IPS-18a (cell line): Measurements from ENCODE around the gene PPM1N.

Experiments
- H3K27ac ChIP-seq: one replicate; pipeline ENCODE4 v1.5.1; 2013; ENCODE audit warnings: low read length
- H3K27me3 ChIP-seq: one replicate; pipeline ENCODE4 v1.6.1; 2013; ENCODE audit warnings: mild to moderate bottlenecking, low read length; ENCODE audit not compliant: control insufficient read depth, insufficient read depth
- H3K36me3 ChIP-seq: one replicate; pipeline ENCODE4 v1.6.1; 2013; ENCODE audit warnings: low read depth, low read length; ENCODE audit not compliant: control insufficient read depth
- H3K4me1 ChIP-seq: one replicate; pipeline ENCODE4 v1.6.1; 2013; ENCODE audit warnings: low read depth, low read length; ENCODE audit not compliant: control insufficient read depth
- H3K4me3 ChIP-seq: one replicate; pipeline ENCODE4 v1.5.1; 2013; ENCODE audit warnings: low read length
- H3K9ac ChIP-seq: one replicate; pipeline ENCODE4 v1.6.1; 2013; ENCODE audit warnings: mild to moderate bottlenecking, low read length, moderate library complexity
- H3K9me3 ChIP-seq: one replicate; pipeline ENCODE4 v1.6.1; 2013; ENCODE audit warnings: low read depth, low read length; ENCODE audit not compliant: control insufficient read depth

The PPM1N gene

GRCh38 chr19:45495178-45495577 lies 3.1 kb upstream of the PPM1N start:
- Histone ChIP-seq H3K4me1 (peaks cover 19% of the 10 kb centered on the region), H3K36me3 (no peaks in the 10 kb centered on the region), H3K27me3 (peaks cover 38% of the 10 kb centered on the region), H3K9me3 (no peaks in the 10 kb centered on the region), H3K27ac (no peak overlapping the region), H3K9ac (no peak overlapping the region), H3K4me3 (no peak overlapping the region)

- Histone ChIP-seq H3K4me1 (peaks cover 26% of the 10 kb centered on the region), H3K9me3 (no peaks in the 10 kb centered on the region), H3K9ac (peak overlapping the region; percentile 28), H3K27me3 (peaks cover 42% of the 10 kb centered on the region), H3K36me3 (no peaks in the 10 kb centered on the region), H3K4me3 (peak overlapping the region; percentile 75), H3K27ac (no peak overlapping the region)
These were observed 1.8 kb upstream of the PPM1N start for GRCh38 chr19:45496349-45496953.

- no peak overlapping the region for H3K27ac ChIP-seq
- no peaks in the 10 kb centered on the region for H3K9me3 ChIP-seq
- peak overlapping the region; percentile 46 for H3K4me3 ChIP-seq
- peaks cover 42% of the 10 kb centered on the region for H3K27me3 ChIP-seq
- no peak overlapping the region for H3K9ac ChIP-seq
- peaks cover 34% of the 10 kb centered on the region for H3K4me1 ChIP-seq
- no peaks in the 10 kb centered on the region for H3K36me3 ChIP-seq
These were observed 452 bp upstream of the PPM1N start for GRCh38 chr19:45497791-45498190.

- Histone ChIP-seq H3K9me3 (no peaks in the 10 kb centered on the region), H3K36me3 (no peaks in the 10 kb centered on the region), H3K9ac (peak overlapping the region; percentile 31), H3K4me3 (peak overlapping the region; percentile 46), H3K4me1 (peaks cover 29% of the 10 kb centered on the region), H3K27me3 (peaks cover 42% of the 10 kb centered on the region), H3K27ac (no peak overlapping the region)
These were observed 1.2 kb downstream of the PPM1N start for GRCh38 chr19:45499196-45500180.

DNA sequence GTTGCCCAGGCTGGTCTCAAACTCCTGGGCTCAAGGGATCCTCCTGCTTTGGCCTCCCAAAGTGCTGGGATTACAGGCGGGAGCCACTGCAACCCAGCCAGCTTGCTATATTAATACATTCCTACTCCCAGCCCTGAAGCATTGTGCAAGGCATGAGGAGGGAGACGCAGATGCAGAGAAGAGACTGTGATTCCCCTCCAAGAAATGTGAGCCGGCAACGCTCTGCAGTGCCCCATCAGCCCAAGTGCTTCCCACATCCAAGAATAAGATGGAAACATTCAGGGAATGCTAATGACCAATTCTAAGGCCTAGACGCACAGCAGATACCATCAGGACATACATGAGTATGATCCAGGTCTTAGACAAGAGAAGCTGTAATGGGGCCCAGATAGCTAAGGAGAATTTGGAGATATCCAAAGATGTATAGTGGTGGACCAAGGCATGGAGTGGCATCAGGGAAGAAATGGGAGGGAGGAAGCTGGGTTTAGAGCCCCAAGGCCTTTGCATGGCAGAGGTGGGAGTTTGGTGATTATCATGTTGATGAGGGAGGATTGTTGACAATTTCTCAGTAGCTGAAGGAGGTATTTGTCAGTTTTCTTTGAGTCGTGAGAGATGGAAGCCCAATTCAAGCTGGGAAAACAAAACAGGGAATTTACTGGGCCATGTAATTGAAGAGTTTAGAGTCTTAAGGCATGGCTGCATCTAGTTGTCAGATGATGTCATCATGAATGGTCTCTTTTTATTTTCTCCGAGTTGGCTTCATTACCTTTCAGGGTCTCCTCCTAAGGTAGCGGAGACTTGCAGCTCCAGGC lies 2.9 kb downstream of the PPM1N start:
- Histone ChIP-seq H3K4me3 (no peak overlapping the region), H3K27ac (no peak overlapping the region), H3K27me3 (peaks cover 29% of the 10 kb centered on the region), H3K9me3 (no peaks in the 10 kb centered on the region), H3K36me3 (no peaks in the 10 kb centered on the region), H3K4me1 (peaks cover 28% of the 10 kb centered on the region), H3K9ac (no peak overlapping the region)

DNA sequence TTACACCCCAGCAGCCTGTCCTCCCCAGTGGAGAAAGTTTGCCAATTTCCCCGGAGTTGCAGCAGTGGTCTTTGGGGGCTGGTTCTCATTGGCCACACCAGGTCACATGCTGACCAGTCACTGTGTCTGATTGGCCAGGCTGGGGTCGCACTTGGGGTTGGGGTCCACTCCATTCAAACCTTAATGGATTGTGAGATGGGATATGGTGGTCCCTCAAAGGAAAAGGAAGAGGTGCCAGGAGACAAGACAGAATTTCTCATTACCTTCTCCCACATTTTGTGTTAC lies 3.4 kb downstream of the PPM1N start:
- Histone ChIP-seq H3K27me3 (peaks cover 27% of the 10 kb centered on the region), H3K9me3 (no peaks in the 10 kb centered on the region), H3K36me3 (no peaks in the 10 kb centered on the region), H3K4me3 (no peak overlapping the region), H3K9ac (no peak overlapping the region), H3K27ac (no peak overlapping the region), H3K4me1 (peaks cover 28% of the 10 kb centered on the region)

GRCh38 chr19:45502111-45502510 lies 3.9 kb downstream of the PPM1N start:
- Histone ChIP-seq H3K4me3 (no peak overlapping the region), H3K36me3 (no peaks in the 10 kb centered on the region), H3K9ac (no peak overlapping the region), H3K4me1 (peaks cover 28% of the 10 kb centered on the region), H3K9me3 (no peaks in the 10 kb centered on the region), H3K27ac (no peak overlapping the region), H3K27me3 (peaks cover 27% of the 10 kb centered on the region)

GRCh38 chr19:45503909-45504308 lies 5.7 kb downstream of the PPM1N start:
- H3K9ac ChIP-seq = no peak overlapping the region
- no peak overlapping the region for H3K27ac ChIP-seq
- H3K4me3 ChIP-seq = no peak overlapping the region
- H3K4me1 ChIP-seq = peaks cover 18% of the 10 kb centered on the region
- no peaks in the 10 kb centered on the region for H3K9me3 ChIP-seq
- no peaks in the 10 kb centered on the region for H3K36me3 ChIP-seq
- peaks cover 14% of the 10 kb centered on the region for H3K27me3 ChIP-seq

DNA sequence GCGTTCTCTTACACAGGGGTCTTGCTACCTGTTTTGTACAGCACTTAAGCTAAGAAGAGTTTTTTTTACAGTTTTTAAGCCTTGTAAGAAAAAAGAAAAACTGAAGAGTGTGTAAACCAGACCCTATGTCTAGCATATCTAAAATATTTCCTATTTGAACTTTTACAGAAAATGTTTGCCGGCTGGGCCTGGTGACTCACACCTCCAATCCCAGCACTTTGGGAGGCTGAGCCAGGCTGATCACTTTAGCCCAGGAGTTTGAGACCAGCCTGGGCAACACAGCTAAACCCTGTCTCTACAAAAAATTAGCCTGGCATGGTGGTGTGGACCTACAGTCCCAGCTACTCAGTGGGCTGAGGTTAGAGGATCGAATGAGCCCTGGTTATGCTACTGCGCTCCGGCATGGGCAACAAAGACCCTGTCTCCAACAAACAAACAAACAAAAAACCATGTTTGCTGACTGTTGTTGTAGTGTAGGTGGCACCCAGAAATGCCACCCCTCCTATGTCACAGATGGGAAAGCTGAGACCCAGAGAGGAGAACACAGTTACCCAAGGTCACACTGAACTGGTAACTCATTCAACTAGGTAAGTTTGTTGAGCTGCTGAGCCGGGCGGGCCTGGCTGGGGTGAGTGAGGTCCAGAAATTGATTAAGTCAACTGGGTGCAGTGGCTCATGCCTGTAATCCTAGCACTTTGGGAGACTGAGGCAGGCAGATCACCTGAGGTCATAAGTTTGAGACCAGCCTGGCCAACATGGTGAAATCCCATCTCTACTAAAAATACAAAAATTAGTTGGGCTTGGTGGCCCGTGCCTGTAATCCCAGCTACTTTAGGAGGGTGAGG lies 7.1 kb downstream of the PPM1N start:
- no peak overlapping the region for H3K9ac ChIP-seq
- no peak overlapping the region for H3K4me3 ChIP-seq
- H3K4me1 ChIP-seq = peaks cover 22% of the 10 kb centered on the region
- H3K36me3 ChIP-seq = no peaks in the 10 kb centered on the region
- no peaks in the 10 kb centered on the region for H3K9me3 ChIP-seq
- H3K27me3 ChIP-seq = peaks cover 4% of the 10 kb centered on the region
- no peak overlapping the region for H3K27ac ChIP-seq

DNA sequence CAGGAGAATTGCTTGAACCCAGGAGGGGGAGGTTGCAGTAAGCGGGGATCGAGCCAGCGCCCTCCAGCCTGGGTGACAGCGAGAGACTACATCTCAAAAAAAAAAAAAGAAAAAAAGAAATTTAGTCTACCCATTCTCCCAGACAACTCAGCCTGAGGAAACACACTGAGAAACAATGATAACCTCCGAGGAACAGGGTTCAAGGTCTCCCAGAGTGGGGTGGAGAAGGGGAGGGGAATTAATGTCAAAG lies 7.7 kb downstream of the PPM1N start:
- peak overlapping the region; percentile 36 for H3K9ac ChIP-seq
- H3K4me3 ChIP-seq = peak overlapping the region; percentile 83
- H3K36me3 ChIP-seq = no peaks in the 10 kb centered on the region
- peaks cover 20% of the 10 kb centered on the region for H3K4me1 ChIP-seq
- H3K27ac ChIP-seq = no peak overlapping the region
- H3K27me3 ChIP-seq = peaks cover 2% of the 10 kb centered on the region
- no peaks in the 10 kb centered on the region for H3K9me3 ChIP-seq
